HG02943 (cell line): Measurements from ENCODE around the gene EXTL2.
"Not testable (repeated sequence)": the region's sequence is repeated elsewhere in the genome, so short reads cannot be mapped to it uniquely, and the experiment has no call there.

Experiments
- ATAC-seq: cut with Tn5 transposase; IDR thresholded peaks from one replicate; pipeline ENCODE4 v1.9.1; 2021; ENCODE audit warnings: mild to moderate bottlenecking, low read depth, moderate library complexity; ENCODE audit not compliant: unreplicated experiment

EXTL2 gene

DNA sequence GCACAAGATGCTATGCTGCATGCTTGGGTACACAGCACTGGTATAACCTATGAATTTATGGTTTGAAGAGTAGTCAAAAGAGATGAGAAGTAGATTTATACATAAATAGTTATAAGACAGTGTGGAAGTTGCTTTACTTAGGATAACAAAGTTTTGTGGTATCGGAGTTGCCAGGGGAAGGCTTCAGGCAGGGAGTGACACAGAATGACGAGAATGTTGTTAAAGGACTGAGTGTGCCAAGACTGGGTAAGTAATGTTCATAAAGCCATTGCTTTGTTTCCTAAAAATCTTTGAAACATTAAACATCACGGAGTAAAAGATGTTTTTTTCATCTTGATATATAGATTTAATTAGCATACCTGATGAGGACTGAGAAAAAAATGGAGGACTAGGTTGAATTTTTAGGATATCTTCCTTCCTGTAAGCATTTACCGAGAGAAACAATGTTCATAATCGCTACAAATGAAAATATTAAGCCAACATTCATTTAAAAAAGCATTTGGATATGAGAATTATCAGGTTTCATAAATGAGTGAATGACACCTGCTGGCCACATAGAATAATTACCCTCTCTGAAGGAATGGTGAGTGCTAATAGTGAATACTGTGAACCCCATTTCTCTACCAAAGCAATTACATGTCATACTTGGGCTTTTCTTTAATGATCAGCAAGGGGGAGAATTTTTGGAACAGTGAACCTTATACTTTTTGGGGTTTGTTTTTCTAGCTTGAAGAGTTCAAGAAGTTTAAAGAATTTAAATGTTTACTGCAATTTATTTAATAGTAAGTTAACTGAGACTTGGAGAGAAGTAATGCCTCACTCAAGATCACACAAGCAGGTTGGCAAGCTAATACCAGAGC lies 28.4 kb downstream of the EXTL2 start:
- ATAC-seq = no peak

DNA sequence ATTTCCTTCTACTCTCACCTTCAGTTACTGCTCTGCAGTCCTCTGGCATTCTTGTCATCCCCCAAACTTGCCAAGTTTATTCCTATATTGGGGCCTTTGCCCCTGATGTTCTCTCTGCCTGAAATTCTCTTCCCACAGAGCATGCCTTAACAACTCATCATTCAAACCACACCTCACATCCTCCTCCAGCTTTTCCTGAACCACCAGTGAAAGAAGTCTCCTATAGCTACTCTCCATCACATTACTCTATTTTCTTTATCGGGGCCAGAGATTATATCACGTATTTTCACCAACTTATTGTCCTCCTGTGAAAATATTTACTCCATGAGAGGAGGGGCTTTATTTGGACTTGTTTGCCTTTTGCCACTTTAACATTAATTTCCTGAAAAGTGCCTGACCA lies 32.1 kb downstream of the EXTL2 start:
- ATAC-seq = no peak

DNA sequence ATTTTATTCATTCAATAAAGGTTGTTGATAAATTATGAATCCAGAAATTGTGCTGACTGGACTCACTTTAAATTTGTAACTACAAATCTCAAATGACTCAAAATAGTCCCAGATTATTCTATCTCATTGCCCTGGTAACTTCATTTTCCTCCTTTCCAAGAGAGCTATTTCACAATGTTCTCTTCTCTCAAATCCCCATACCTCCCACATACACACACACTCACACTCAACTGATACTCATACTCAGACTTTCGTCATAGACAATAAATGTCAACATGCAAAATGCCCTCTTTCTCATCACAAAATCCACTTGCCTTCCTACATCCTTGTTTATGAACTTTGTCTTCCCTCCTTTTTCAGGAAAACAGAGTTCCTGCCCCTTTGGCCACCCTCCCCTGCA lies 33.3 kb downstream of the EXTL2 start:
- ATAC-seq = no peak

DNA sequence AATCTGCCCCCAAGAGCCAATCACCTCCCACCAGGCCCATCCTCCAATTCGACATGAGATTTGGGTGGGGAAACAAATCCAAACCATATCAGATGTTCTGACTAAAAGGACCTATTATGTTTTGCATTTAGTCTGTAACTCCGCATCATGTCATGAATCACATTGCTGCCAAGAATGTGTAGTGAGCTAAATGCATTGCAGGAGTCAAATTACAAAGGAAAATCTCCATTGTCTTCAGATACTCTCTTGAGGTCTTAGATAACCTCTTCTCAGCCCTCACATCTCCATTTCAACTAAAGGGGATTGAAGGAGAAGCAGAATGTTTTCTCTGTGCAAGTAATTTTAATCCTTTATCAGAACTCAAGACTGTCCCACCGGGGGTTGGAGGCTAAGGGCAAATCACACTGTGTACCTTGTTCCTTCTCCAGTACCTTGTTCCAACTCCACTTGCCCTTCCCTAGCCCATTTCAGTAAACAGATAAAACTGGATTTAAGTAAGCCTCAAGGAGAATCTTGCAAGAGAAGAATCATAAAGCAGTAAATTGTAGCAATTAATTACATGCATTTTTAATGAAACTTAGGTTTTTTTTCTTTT lies 34.1 kb downstream of the EXTL2 start:
- no peak for ATAC-seq

DNA sequence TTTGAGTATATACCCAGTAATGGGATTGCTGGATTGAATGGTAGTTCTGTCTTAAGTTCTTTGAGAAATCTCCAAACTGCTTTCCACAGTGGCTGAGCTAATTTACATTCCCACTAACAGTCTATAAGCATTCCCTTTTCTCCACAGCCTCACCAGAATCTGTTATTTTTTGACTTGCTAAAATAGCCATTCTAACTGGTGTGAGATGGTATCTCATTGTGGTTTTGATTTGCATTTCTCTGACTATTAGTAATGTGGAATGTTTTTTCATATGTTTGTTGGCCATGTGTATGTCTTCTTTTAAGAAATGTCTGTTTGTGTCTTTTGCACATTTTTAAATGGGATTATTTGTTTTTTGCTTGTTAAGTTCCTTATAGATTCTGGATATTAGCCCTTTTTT lies 39.5 kb downstream of the EXTL2 start:
- not testable (repeated sequence) for ATAC-seq

DNA sequence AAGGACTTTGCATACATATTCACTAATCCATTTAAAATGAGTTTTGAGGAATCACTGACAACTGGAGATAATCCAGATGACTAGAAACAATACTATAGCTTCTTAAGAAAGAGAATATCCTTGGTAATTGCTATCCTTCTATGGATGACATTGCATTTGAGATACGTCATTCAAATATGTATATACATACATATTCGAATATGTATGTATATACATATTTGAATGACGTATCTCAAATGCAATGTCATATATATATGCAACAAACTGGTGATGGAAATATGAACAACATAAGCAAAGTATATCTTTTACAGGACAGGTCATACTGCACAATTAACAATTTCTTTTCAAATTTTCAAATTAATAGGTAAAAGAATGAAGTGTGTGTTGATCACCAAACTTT lies 41.7 kb downstream of the EXTL2 start:
- ATAC-seq = no peak

DNA sequence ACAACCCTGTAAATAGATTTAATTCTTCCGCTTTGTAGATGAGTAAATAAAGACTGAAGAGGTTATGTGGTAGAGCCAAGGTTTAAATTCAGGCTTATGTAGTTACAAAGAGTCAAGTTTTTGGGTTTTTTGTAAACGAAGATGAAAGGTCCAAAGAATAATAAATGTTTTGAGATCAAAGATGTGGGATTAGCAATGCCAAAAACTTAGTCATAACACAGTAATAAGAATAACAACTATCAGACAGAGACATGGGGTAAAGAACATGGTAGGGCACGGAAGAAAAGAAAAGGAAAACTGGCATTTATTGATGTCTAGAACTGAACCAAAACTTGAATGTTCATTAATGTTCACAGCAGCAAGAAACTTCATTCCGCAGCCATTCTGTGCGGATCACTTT lies 42.9 kb downstream of the EXTL2 start:
- ATAC-seq = no peak

DNA sequence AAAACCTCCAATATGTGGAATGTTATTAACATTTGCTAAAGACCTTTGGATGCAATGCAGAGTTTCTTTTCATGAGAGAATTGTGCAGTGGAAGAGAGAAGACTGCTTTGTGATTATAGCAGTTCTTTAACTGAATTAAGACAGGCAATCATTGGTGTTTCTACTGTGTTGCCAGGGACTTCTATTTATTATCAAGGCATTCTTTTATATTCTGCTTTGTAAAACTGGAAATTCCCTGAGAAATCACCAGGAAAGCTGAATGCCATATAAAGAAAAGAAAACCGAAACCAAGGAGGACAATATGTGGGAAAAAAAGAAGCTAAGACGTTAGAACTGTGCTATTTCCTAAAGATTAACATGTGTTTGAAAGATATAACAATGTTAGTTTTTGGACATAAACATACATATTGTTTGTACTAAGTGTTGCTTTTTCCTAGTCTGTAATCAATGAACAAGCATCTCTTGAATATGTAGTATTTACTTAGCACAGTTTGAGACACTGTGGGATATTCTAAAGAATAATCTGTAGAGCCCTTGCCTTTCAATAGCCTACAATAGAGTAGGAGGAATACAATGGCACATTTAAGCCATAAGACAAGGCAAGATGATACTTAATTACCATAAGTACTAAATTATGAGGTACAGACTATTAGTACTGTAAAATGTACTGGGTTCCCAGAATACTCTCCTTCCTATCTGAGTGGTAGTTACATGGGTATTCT lies 47.1 kb downstream of the EXTL2 start:
- no peak for ATAC-seq

DNA sequence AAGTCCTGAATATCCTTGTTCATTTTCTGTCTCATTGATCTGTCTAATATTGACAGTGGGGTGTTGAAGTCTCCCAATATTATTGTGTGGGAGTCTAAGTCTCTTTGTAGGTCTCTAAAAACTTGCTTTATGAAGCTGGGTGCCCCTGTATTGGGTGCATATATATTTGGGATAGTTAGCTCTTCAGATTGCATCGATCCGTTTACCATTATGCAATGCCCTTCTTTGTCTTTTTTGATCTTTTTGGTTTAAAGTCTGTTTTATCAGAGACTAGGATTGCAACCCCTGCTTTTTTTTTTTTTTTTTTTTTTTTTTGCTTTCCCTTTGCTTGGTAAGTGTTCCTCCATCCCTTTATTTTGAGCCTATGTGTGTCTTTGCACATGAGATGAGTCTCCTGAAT lies 51.5 kb downstream of the EXTL2 start:
- ATAC-seq = not testable (repeated sequence)

DNA sequence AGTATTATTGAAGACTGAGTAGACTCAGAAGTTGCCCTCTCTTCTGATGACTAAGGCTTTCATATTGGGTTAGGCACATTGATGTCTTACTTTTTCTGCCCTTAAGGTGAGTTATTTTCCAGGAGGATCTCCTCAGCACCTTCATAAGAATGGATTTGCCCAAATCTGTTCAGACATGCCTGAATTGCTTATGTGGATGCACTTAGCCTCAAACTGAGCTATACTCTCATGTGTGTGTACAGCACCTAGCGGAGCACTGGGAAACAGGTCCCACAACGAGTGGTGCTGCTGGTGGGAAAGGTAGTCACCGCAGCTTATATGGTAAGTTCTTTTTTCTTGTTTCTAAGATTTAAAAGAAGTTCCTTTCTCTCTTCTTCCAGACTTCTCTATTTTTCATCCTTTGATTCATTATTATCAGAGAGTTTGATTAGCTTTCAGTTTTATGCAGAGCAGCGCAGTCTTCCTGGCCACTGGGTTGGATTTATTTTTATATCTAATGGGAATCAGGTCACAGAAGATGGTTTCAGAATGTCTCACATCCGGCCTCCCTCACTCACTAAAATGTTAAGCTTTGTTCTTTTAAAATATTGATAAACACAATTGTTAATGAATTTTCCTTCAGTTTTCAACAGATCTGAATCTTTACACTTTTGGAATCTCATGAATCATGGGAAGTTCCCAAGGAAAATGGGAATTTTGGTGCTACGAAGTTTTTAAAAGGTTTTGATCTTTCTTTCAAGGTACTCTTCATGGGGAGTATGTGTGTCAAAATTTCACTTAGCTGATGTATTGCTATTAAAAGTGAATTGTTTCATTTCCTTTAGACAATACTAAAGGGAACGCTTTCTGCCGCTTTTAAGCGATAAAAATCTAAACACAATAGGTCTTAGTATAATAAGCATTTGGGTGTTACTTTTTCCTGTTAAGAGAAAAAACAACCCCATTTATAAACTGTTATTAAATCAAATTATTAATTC lies 58.5 kb downstream of the EXTL2 start:
- no peak for ATAC-seq

DNA sequence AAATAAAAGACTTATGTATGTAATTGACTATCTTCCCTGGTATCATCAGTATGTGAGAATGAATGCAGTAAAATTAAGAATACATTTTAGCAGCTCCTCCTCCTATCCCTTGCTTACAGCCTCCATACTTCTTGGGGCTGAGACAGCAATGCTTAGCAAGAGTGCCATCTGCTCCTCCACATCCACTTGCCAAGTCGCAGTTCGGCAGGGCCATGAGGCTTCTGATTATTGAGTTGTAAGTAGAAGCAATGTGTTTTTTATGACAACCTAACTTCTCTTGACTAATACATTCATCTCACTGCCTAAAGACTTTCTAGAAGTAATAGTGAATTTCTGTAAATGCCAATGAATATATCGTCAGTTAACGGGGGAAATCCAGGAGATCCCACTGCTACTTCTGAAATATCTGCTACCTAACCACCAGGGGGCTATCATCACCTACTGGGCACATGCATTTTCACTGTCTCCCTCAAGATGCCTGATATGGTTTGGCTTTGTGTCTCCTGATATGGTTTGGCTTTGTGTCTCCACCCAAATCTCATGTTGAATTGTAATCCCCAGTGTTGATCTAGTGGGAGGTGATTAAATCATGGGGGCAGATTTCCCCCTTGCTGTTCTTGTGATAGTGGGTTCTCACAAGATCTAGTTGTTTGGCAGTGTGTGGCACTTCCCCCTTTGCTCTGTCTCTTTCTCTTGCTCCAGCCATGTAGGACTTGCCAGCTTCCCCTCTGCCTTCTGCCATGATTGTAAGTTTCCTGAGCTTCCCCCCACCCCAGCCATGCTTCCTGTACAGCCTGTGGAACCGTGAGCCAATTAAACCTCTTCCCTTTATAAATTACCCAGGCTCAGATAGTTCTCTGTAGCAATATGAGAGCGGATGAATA lies 59.6 kb downstream of the EXTL2 start:
- no peak for ATAC-seq

DNA sequence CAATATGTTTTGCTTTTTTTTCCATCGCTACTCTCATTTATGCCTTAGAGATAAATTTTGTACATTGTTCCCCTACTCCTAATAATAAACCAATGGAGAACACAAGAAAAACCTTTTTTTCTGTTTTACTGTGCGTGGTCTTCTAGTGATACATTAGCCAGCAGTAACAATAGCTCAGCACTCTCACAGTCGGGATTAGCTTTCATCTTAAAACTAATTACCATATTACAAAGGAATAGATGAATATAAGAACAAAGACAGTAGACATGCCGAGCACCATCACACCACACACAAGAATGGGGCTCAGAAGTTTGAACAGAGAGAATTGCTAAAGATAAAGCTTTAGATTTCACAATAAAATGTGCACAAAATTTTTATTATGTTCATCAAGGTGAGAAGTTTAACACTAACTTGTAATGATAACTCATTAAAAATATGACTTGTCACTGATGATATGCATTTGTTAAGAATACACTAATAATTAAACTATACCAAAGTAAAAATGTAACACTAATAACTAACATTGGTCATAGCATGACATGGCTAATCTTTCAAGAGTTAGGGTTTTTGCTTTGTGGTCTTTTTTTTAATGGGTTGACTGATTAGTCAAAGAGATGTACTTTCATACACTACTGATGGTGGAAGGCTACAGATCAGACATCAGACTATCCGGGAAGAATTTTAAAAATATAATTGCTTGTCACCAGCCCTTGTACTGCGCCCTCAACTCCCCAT lies 61.8 kb downstream of the EXTL2 start:
- ATAC-seq = no peak

DNA sequence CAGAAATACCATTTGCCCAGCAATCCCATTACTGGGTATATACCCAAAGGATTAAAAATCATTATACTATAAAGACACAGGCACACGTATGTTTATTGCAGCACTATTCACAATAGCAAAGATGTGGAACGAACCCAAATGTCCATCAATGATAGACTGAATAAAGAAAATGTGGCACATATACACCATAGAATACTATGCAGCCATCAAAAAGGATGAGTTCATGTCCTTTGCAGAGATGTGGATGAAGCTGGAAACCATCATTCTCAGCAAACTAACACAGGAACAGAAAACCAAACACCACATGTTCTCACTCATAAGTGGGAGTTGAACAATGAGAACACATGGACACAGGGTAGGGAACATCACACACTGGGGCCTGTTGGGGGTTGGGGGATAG lies 69.0 kb downstream of the EXTL2 start:
- not testable (repeated sequence) for ATAC-seq
